NOMO-1 treated with DMSO at 0.1 percent for 48 hours (cell line): ENCODE data around the gene MFAP2.
"Not testable (repeated sequence)": the region's sequence is repeated elsewhere in the genome, so short reads cannot be mapped to it uniquely, and the experiment has no call there.

ENCODE experiments used
- DNase-seq: peaks from one replicate; lab custom pipeline; 2025; ENCODE audit not compliant: unreplicated experiment; lab: John Stamatoyannopoulos, UW

The MFAP2 gene

GRCh38 chr1:16933945-16934344, 46.5 kb downstream of the MFAP2 start:
- DNase-seq = not testable (repeated sequence)

DNA sequence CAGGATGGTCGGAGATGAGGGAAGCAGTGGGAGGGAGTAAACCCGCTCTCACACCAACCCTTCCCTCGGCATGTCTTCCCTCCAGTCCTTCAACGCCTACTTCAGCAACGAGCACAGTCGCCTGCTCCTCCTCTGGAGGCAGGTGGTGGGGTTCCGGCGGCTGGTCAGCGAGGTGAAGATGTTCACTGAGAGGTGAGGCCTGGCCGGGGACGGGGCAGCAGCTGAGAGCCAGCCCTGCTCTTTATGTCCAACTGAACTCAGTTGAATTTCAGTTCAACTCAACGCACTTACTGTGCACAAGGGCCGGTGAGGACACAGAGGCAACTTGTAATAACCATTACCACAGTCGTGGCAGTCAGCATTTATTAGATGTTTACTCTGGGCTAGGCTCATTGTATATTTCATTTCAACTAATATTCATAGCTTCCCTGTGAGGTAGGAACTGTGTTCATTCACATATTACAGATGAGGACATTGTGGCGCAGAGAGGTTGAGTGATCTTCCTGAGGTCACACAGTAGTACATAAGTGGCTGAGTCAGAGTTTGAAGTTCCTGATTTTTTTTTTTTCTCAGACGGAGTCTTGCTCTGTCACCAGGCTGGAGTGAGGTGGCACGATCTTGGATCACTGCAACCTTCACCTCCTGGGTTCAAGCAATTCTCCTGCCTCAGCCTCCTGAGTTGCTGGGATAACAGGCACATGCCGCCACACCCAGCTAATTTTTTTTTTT, 49.0 kb downstream of the MFAP2 start:
- peak; percentile 21 for DNase-seq

- DNase-seq = not testable (repeated sequence)
These were observed 51.0 kb downstream of the MFAP2 start for GRCh38 chr1:16929146-16930041.

- no peak for DNase-seq
These were observed 52.5 kb downstream of the MFAP2 start for GRCh38 chr1:16927711-16928485.

GRCh38 chr1:16927256-16927655, 53.2 kb downstream of the MFAP2 start:
- DNase-seq = no peak

DNA sequence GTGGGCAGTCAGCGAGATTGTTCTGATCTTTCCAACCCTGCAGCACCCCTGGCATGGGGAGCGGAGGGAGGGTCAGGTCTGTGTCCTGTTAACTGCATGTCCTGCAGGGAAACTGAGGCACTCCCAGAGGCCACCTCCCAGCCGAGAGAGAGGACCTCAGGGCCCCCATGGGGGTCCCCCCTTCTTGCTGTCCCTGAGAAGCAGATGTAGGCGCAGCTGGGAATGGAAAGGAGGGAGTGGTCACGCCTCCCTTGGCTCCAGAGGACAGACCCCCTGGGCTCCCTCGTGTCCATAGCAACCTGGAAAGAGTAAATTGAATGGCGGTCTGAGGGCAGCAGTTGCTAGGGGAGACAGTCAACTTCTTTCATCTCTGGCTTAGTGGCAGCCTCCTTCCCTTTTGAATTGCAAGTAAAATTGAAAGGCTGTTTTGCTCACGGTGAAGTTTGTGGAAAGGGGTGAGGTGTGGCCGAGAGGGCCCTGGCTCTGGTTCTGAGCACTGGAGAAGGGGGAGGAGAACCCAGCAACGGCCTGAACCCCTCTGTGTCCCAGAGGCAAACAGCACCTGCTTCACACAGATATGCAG, 53.8 kb downstream of the MFAP2 start:
- no peak for DNase-seq

GRCh38 chr1:16925635-16926490, 54.6 kb downstream of the MFAP2 start:
- no peak for DNase-seq

DNA sequence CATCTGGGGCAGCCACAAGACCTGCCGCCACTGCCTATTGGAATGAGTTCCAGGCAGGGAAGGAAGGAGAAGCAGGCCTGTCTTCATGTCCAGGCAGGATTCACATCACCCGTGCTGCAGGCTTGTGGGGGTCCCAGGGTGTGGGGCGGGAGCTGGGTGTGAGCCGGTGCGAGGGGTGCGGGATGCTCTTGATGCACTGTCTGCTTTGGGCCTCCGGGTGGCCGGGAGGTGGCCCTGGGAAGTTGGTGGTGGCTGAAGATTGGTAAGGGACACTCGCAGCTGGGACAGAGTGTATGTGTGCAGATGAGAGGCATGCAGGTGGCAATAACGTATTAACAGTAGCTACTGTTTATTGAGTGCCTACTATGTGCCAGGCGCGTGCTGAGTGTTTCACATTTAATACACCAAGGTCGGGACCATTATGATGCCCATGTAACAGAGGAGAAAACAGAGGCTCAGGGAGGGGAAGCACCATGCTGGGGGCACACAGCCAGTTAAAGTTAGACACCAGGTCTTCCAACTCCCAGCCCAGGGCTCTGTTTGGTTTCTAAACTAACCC, 55.4 kb downstream of the MFAP2 start:
- DNase-seq = no peak
